ENCODE measurements around the gene ENG. TPM values are rescaled to one million over a fixed set of nuclear protein-coding genes. Genes with fewer than 3 reads are reported as not detected.

Gene ENG
- total RNA-seq, 1 experiment from 2014 or later: 25.1 TPM

DNA sequence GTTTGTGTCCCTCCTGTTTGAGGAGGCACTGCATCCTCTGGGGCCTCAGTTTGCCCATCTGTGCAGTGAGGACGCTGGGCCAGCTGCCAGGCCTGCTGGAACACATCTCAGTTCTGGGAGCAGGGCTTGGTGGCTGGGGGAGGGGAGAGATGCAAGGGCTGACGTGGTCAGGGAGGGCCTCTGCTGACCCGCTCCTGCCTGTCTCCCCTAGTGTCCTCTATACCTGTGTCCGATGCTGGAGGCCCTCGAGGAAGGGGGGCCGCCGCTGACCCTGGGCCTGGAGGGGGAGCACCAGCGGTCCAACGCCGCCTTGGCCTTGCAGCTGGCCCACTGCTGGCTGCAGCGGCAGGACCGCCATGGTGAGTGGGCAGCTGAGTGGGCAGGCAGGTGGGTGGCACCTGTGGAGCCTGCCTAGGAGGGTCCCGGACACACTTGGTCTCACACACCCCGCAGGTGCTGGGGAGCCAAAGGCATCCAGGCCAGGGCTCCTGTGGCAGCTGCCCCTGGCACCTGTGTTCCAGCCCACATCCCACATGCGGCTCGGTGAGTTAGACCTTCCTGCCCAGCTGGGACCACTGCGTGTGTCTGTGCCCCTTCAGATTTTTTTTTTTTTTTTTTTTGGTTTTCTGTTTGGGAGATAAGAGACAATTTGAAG is 46.0 kb downstream of the ENG start:
- Histone ChIP-seq H3K4me1 (ENCODE audit: control insufficient read depth, insufficient read depth, low read length) (peaks cover 8% of the 10 kb centered on the region; the same call in 1 of the 2 replicates), H3K27ac (ENCODE audit: low read length) (no peak overlapping the region), H3K36me3 (ENCODE audit: control insufficient read depth, insufficient read depth, low read length) (no peaks in the 10 kb centered on the region), H3K9me3 (ENCODE audit: control insufficient read depth, insufficient read depth, low read depth, low read length) (no peaks in the 10 kb centered on the region), H3K4me3 (ENCODE audit: low read depth in 2 of 2, low read length in 2 of 2) (no peak overlapping the region), H3K27me3 (ENCODE audit: control insufficient read depth, insufficient read depth, low read length) (no peaks in the 10 kb centered on the region)
- TF ChIP-seq, protein P1, sequence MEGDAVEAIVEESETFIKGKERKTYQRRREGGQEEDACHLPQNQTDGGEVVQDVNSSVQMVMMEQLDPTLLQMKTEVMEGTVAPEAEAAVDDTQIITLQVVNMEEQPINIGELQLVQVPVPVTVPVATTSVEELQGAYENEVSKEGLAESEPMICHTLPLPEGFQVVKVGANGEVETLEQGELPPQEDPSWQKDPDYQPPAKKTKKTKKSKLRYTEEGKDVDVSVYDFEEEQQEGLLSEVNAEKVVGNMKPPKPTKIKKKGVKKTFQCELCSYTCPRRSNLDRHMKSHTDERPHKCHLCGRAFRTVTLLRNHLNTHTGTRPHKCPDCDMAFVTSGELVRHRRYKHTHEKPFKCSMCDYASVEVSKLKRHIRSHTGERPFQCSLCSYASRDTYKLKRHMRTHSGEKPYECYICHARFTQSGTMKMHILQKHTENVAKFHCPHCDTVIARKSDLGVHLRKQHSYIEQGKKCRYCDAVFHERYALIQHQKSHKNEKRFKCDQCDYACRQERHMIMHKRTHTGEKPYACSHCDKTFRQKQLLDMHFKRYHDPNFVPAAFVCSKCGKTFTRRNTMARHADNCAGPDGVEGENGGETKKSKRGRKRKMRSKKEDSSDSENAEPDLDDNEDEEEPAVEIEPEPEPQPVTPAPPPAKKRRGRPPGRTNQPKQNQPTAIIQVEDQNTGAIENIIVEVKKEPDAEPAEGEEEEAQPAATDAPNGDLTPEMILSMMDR (IDR thresholded peaks at IDR 0.05): no peak
- TF ChIP-seq SIN3A (IDR thresholded peaks at IDR 0.05; ENCODE audit: borderline replicate concordance, insufficient read depth, low read depth, low read length) (no peak), POLR2AphosphoS5 (IDR thresholded peaks at IDR 0.05; ENCODE audit: low read depth, low read length) (no peak), TCF7L2 (IDR thresholded peaks at IDR 0.05; ENCODE audit: low read depth, low read length) (no peak)
- TF ChIP-seq, protein P2, sequence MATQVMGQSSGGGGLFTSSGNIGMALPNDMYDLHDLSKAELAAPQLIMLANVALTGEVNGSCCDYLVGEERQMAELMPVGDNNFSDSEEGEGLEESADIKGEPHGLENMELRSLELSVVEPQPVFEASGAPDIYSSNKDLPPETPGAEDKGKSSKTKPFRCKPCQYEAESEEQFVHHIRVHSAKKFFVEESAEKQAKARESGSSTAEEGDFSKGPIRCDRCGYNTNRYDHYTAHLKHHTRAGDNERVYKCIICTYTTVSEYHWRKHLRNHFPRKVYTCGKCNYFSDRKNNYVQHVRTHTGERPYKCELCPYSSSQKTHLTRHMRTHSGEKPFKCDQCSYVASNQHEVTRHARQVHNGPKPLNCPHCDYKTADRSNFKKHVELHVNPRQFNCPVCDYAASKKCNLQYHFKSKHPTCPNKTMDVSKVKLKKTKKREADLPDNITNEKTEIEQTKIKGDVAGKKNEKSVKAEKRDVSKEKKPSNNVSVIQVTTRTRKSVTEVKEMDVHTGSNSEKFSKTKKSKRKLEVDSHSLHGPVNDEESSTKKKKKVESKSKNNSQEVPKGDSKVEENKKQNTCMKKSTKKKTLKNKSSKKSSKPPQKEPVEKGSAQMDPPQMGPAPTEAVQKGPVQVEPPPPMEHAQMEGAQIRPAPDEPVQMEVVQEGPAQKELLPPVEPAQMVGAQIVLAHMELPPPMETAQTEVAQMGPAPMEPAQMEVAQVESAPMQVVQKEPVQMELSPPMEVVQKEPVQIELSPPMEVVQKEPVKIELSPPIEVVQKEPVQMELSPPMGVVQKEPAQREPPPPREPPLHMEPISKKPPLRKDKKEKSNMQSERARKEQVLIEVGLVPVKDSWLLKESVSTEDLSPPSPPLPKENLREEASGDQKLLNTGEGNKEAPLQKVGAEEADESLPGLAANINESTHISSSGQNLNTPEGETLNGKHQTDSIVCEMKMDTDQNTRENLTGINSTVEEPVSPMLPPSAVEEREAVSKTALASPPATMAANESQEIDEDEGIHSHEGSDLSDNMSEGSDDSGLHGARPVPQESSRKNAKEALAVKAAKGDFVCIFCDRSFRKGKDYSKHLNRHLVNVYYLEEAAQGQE (IDR thresholded peaks at IDR 0.05; ENCODE audit: insufficient read depth in 1 of 2, low read depth in 2 of 2, low read length in 1 of 2): no peak
- no TSS peak for BruUV-seq (replicated peaks)
- ATAC-seq (no peak), DNase-seq (ENCODE audit: low read depth, low spot score) (no peak)
- in situ Hi-C loops (cut with HindIII; ENCODE audit: low pct_unique_long_range_greater_than_20kb, low sequenced_read_pairs): no loop called here
- intact Hi-C loops (cut with micrococcal nuclease; ENCODE audit: unreplicated experiment): loop anchor here (10.0 kb wide), 1 partner anchor 66 kb away; the partner anchor contains the start of gene AK1
- POLR2A ChIA-PET: interaction anchor here (0.5 to 0.6 kb wide), 2 partner anchors 94 to 108 kb away, joined by 4 to 9 read pairs; partner anchors contain the start of gene ST6GALNAC4
- CTCF ChIA-PET: interaction anchor here (0.7 kb wide), 1 partner anchor 99 kb away, joined by 4 read pairs; no protein-coding TSS in a partner anchor

DNA sequence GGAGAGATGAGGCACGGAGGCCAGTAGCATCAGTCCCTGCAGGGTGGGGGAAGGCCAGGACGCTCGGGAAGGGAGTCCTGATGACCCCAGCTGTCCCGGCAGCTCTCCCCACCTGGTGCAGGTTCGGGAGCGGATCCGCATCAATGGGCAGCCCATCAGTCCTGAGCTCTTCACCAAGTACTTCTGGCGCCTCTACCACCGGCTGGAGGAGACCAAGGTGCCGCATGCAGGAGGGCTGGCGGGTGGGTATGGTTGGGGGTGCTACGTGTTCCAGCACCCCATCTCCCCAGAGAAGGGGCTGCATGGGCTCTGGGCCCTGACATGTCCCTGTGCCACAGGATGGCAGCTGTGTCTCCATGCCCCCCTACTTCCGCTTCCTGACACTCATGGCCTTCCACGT is 47.6 kb downstream of the ENG start:
- CTCF ChIA-PET: no interaction called here
- DNase-seq (ENCODE audit: low read depth, low spot score) (no peak), ATAC-seq (no peak)
- no peaks in the 10 kb centered on the region for H3K36me3 ChIP-seq (ENCODE audit: control insufficient read depth, insufficient read depth, low read length)
- no peak for TF ChIP-seq POLR2AphosphoS5 (IDR thresholded peaks at IDR 0.05; ENCODE audit: low read depth, low read length)
- TF ChIP-seq TCF7L2 (IDR thresholded peaks at IDR 0.05; ENCODE audit: low read depth, low read length): no peak
- TF ChIP-seq, protein P1 (IDR thresholded peaks at IDR 0.05): no peak
- no peak for TF ChIP-seq SIN3A (IDR thresholded peaks at IDR 0.05; ENCODE audit: borderline replicate concordance, insufficient read depth, low read depth, low read length)
- TF ChIP-seq, protein P2 (IDR thresholded peaks at IDR 0.05; ENCODE audit: insufficient read depth in 1 of 2, low read depth in 2 of 2, low read length in 1 of 2): no peak
- no peak overlapping the region for H3K4me3 ChIP-seq (ENCODE audit: low read depth in 2 of 2, low read length in 2 of 2)
- H3K27ac ChIP-seq (ENCODE audit: low read length): no peak overlapping the region
- POLR2A ChIA-PET: no interaction called here
- in situ Hi-C loops (cut with HindIII; ENCODE audit: low pct_unique_long_range_greater_than_20kb, low sequenced_read_pairs) (no loop called here), intact Hi-C loops (cut with micrococcal nuclease; ENCODE audit: unreplicated experiment) (loop anchor here (10.0 kb wide), 1 partner anchor 68 kb away; the partner anchor contains the start of gene AK1)
- H3K9me3 ChIP-seq (ENCODE audit: control insufficient read depth, insufficient read depth, low read depth, low read length): no peaks in the 10 kb centered on the region
- no TSS peak for BruUV-seq (replicated peaks)
- peaks cover 12% of the 10 kb centered on the region for H3K4me1 ChIP-seq (ENCODE audit: control insufficient read depth, insufficient read depth, low read length)
- H3K27me3 ChIP-seq (ENCODE audit: control insufficient read depth, insufficient read depth, low read length): no peaks in the 10 kb centered on the region
